ENCODE measurements around the gene KLHDC4.
"Not testable (repeated sequence)": the region's sequence is repeated elsewhere in the genome, so short reads cannot be mapped to it uniquely, and the experiment has no call there.

KLHDC4 gene

DNA sequence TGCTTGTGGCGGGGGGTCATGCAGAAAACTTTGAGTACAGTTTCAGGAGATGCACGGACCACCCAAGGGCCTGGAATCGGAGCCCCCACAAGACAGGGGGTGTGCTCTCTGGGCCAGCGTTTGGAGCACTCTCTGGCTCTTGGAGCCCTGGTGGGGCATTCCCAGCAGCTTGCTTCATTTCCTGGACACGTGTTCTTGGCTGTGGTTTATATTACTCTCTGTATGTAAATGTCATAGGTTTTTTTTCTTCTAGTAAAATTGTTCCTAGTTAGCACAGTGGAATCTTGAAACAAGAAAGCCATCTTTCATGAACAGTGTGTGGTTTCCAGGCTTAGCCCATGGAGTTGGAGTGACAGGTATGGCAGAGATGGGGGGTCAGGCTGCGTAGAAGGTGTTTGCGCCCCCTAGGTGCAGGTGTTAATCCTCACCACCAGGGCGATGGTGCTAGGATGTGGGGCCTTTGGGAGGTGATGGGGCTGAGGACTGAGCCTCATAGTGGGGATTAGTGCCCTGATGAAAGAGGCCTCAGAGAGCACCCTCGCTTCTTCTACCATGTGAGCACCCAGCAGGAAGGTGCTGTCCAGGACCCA, 83.7 kb downstream of the KLHDC4 start:
- no peak for DNase-seq

DNA sequence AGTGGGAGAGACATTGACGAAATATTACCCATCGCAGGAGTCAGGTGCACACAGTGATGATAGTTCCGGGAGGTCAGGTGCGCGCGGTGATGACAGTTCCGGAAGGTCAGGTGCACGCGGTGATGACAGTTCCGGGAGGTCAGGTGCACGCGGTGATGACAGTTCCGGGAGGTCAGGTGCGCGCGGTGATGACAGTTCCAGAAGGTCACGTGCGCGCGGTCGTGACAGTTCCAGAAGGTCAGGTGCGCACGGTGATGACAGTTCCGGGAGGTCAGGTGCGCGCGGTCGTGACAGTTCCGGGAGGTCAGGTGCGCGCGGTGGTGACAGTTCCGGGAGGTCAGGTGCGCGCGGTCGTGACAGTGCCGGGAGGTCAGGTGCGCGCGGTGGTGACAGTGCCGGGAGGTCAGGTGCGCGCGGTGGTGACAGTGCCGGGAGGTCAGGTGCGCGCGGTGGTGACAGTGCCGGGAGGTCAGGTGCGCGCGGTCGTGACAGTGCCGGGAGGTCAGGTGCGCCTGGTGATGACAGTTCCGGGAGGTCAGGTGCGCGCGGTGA, 84.7 kb downstream of the KLHDC4 start:
- not testable (repeated sequence) for DNase-seq

DNA sequence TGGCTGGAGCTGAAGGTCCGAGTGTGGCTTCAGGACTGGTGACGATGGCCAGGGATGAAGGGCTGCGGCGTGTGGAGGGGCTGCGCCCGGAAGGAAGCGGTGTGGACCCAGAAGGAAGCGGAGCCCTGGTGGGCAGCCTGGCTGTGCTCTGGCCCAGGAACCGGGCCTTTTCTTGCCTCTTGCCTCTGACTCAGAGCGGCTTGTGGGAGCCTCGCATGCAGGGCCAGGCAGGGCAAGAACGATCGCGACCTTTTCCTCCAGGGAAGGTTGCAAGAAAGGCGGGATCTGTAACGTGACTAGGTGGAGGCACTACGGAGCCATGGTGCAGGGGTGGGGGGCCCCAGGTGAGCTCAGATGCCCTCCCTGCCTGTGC, 85.5 kb downstream of the KLHDC4 start:
- DNase-seq, result no peak

DNA sequence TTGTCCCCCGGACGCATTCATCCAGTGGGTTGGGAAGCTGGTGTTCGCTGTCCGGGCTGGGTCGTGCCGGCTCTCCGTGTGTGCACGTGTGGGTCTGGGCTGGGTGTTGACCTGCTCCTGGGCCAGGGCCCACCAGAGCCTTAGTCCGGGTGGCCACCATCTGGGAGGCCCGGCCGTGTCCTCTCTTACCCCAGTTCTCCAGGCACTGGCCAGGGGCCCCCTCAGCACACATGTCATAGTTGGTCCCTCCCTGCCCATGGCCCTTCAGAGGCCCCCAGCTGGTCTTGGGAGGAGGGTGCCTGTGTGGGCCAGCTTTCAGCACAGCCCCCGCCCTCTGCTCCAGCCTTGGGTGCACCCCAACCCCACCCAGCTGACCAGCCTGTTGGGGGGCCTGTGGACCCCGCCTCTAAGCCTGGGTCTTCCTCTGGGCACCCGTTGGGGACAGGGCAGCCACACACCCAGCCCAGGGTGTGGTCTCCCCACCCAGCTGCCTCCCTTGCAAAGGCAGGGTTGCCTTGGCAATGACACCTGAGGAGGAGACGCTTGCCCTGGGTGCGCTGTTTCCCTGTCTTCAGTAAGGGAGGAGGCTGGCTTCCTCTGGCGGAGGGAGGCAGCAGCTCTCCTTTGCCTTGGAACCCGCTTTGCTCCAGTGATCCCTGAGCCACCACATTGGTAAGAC, 86.1 kb downstream of the KLHDC4 start:
- DNase-seq, result no peak

DNA sequence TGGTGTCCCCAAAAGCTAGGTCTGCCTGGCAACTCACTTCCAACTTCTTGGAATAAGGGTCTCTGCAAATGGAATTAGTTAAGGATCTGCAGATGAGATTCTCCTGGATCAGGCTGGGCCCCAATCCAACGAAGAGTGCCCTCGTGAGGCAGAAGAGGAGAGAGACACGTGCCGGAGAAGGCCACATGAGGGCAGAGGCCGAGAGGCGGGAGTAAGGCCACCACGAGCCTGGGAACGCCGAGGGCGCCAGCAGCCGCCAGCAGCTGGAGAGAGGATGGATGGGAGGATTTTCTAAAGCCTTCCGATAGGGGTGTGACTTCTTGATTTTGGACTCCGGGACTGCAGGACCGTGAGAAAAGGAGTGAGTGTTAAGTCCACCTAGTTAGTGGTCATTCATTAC, 87.2 kb downstream of the KLHDC4 start:
- DNase-seq, result no peak

- no peak for DNase-seq
Observed at GRCh38 chr16:87677830-87678229, 88.0 kb downstream of the KLHDC4 start.

DNA sequence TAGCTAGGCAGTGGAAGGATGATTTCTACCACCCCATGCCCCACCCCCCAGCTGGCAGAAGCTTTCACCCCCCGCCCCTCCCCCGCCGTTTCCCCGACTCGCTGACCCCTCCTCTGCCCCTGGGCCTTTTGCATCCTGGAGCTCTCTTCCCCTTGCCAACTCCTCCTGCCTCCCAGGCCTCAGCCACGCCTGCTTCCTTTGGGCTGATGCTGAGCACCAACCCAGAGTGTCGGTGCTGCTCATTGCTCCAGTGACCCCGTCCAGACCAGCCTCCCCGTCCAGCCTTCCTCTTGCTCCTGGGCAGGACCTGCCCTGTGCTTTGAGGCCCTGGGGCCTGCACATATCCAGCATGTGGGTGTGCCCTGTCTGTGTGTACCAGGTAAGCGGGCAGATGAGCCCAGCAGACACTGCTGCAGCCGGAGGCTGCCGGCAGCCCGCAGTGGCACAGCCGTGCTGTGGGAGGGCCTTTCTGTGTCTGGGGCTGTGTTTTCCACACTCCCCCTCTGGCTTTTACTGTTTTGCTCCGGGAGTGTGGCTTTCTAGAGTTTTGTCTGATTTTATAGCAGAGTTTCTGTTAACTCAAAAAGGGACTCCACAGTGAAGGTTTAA, 90.6 kb downstream of the KLHDC4 start:
- DNase-seq, result no peak

- DNase-seq, result no peak
Observed at GRCh38 chr16:87674419-87674818, 91.4 kb downstream of the KLHDC4 start.

DNA sequence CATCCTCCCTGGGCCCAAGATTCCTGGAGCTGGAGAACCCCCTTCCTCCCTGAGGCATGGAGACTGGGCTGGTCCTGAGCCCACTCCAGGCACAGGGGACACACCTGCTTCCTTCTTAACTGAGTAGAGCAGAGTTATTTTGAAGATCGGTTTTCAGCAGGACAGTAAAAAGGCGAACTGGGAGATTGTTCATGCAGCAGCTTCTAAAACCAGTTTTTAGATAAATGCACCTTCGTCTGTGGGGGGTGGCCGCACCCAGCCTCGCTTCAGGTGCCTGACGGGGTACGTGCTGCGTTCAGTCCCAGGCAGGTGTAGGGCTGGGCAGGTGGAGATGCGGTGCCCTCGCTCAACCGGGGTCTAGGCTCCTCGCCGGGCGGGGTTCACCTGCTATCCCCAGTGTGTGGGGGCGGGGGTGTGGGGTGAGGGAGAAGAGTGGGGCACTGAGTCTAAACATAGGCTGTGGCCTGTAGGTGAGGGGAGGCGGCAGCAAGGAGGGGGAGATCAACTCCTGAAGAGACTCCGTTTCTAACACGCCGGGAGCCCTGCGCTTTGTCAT, 94.0 kb downstream of the KLHDC4 start:
- DNase-seq, result no peak

GRCh38 chr16:87671221-87671620, 94.6 kb downstream of the KLHDC4 start:
- no peak for DNase-seq

- no peak for DNase-seq
Observed at GRCh38 chr16:87669672-87670071, 96.1 kb downstream of the KLHDC4 start.

DNA sequence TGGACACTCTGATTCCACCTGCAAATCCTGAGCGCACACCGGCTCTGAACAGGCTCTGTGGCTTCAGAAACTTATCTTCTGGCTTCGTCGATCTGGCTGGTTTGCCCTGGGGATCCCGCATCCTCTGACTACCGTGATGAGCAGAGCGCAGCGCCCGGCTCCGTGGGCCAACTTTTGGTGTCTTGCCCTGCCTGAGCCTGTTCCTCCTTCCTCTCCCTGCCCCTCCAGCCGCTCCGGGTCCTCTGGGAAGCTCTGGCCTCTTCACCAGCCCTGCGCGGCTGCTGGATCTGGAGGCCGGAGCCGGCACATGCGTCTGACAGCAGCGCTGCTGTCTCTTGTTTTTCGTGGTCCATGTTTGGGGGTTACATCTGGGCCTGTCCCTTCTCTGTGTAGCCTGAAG, 97.8 kb downstream of the KLHDC4 start:
- DNase-seq, result no peak

- no peak for DNase-seq
Observed at GRCh38 chr16:87667443-87667842, 98.3 kb downstream of the KLHDC4 start.

DNA sequence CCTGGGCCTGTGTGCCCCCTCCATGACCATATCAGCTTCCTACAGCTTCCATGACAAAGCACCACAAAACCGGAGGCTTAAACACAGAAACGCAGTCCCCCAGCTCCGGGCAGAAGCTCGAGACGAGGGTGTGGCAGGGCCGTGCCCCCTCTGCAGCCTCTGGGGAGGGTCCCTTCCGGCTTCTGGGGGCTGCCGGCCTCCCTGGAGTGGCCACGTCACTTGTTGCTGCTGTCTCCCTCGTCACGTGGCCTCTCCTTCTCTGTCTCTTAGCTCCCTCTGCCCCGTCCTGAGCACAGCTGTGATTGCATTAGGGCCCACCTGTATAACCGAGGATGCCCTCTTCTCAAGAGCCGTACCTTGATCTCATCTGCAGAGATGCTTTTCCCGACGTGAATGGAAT, 98.9 kb downstream of the KLHDC4 start:
- DNase-seq, result no peak

DNA sequence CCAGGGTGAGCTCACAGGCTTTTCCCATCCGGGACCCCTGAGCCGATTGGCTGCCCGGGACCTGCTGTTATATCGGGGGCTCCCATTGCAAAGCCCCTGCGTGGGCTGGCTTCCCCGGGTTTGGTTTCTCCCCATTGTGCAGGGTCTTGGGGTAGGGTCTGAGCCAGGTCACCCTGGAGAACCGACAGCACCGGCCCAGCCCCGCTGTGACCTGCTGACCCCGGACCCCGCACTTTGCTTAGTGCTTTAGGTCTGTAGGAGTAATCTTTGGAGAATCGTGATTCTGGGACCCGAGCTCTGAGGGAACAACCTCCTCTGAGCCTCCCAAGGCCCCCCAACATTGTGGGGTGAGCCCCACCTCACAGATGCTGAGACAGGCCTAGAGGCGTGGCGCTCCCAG, 100.6 kb downstream of the KLHDC4 start:
- no peak for DNase-seq

- DNase-seq, result no peak
Observed at GRCh38 chr16:87664792-87665191, 101.0 kb downstream of the KLHDC4 start.

DNA sequence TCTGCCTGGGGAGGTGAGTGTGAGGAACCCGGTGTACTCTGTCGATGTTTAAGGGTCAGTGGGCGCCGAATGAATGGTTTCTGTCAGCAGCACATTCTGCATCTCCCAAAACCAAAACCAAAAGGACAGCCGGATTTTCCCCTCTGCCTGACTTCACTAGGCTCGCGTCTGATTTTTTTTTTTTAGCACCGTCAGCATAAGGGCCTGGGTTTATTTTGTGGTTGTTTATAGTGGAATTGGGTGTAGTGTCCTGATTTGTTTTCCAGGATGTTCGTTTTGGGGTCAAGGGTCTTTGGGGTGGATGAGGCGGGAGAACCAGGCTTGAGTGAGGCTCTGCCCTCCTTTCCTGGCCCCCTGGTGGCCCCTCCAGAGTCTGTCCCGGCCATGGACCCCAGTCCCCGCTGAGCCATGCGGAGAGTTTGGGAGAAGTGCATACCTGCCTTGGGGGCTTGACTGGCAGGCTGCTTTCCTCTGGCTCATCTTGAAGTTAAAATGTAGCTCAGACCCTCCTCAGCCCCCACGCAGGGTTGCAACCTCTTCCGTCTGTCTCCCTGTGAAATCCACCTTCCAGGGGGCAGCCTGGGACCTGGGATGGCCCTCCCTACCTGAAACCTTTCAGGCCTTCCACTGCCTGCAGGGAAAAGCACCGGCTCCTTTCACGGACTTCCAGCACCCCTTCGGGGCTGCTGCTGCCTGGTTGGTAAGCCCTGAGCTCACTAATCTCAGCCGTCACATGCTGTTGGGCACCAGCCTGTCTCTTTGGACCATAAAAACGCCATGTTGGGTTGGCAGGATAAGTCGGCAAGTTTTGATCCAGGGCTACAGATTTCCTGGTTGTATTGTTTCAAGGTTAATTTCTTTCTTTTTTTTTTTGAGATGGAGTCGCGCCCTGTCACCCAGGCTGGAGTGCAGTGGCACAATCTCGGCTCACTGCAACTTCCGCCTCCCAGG, 103.3 kb downstream of the KLHDC4 start:
- no peak for DNase-seq

- DNase-seq, result no peak
Observed at GRCh38 chr16:87661561-87661960, 104.2 kb downstream of the KLHDC4 start.

DNA sequence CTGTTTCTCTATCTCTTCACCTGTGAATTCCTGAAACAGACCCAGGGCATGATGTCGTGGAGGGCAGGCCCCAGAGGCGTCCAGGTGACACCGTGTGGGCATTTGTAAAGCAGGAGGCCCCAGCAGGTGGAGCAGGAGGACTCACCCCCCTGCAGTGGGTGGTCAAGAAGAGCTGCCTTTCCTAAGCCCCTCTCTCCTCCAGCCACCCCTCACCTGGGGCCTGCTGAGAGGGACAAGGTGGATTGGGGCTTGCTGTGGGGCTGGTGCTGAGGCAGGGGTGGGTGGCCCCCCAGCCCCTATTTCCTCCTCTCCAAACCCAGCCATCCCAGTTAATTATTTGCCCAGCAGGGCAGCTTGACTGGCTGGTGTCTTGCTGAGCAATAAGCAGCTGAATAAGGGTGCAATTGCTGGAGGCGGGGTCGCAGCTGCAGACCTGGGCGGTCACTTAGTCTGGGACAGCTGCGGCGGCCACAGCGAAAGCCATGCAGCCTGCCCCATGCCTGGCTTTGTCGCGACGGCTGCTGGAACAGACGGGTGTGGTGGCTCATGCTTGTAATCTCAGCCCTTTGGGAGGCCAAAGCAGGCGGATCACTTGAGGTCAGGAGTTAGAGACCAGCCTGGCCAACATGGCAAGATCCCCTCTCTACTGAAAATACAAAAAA, 107.1 kb downstream of the KLHDC4 start:
- no peak for DNase-seq

All from hippocampal formation (tissue), 2 donors.